Suppressor macrophage (primary cell): ENCODE results near the gene NDNF.

Experiments used
- DNase-seq, 4 experiments: peaks; one replicate each; pipeline ENCODE4 v3.0.0-alpha.2; 2020 to 2022

Gene NDNF

DNA sequence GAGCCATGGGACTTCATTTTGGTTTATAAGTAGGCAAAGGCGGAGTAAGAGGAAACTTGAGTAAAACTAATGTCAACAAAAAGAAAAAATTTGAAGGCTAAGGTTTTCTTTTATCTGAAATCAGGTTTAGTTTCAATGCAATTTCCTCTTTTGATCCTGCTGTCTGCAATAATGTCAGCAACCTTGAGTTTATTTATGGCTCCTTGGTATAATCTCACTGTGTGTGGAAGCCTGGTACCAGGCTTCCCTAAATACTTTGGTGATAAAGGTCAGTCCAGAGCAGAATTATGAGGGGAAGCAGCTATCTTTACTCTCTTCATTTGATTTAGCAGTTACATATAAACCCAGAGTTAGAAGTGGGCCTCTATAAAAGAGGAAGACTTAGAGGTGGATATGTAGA is 57.8 kb downstream of the NDNF start:
- no peak for DNase-seq

GRCh38 chr4:121011780-121012340 is 60.5 kb downstream of the NDNF start:
- no peak for DNase-seq

DNA sequence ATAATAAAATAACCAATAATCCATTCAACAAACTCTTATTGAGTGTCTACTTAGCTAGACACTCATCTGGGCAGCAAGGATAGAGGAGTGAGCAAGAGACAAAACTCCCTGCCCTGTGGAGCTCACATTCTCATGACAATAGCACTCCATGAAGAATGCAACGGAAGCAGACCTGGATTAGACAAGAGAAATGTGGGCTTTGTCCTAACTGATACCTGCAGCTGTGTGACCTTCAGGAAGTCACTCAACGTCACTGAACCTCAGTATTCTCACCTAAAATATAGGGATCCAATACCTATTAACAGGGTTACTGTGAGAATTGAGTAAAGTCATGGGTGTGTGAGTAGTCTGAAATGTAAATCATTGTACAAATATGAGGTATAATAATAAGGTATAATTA is 61.2 kb downstream of the NDNF start:
- no peak for DNase-seq

- no peak for DNase-seq
Measured at GRCh38 chr4:121009578-121010478, 62.5 kb downstream of the NDNF start.

- no peak for DNase-seq
Measured at GRCh38 chr4:121007660-121008059, 64.7 kb downstream of the NDNF start.

GRCh38 chr4:121003863-121004262 is 68.5 kb downstream of the NDNF start:
- no peak for DNase-seq

DNA sequence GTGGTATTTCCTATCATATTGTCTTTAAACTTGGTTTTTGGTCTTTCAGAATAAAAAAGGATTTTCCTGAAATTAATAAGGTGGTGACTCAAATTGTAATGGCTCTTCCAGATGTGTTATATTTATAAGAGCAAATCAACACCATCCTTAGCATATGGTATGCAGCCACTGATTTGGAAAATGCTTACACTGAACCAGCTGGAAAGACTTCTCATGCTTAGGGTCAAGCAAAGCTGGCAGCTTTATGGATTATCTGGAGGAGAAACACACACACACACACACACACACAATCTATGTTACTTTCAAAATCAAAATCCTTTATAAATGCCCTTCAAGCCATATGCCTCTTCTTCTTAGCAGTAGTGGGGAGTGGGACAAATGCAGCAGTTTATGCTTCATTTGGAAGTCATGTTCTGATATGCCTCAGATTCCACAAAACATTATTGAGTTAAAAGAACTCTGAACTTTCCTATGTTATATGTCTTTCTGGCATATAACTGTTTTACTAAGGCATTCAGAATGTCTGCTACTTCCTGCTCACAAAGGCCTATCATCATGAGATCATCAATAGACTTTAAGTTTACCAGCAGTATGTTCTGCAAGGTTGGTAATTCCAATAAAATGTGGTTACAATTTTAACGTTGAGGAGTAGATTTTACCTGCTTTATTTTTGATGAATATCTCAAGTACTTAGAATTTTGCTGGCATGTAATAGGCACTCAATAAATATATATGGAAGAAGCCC is 76.9 kb downstream of the NDNF start:
- DNase-seq, result no peak

GRCh38 chr4:120994521-120994920 is 77.8 kb downstream of the NDNF start:
- no peak for DNase-seq

DNA sequence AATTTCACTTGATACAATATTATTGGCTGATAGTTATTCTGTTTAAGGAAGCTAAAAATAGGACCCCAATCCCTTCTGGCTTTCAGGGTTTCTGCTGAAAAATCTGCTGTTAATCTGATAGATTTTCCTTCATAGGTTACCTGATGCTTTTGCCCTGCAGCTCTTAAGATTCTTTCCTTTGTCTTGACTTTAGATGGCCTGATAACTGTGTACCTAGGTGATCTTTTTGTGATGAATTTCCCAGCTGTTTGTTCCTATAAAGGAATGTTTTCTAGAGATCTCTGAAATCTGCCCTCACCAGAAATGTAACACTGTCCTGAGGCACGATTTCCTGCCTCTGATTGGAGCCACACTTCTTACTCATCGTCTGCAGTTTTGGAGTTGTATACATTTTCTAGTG is 80.5 kb downstream of the NDNF start:
- no peak for DNase-seq

- DNase-seq, result no peak
Measured at GRCh38 chr4:120990246-120990645, 82.1 kb downstream of the NDNF start.
